Measurements from ENCODE around the gene RELN.

RELN gene

DNA sequence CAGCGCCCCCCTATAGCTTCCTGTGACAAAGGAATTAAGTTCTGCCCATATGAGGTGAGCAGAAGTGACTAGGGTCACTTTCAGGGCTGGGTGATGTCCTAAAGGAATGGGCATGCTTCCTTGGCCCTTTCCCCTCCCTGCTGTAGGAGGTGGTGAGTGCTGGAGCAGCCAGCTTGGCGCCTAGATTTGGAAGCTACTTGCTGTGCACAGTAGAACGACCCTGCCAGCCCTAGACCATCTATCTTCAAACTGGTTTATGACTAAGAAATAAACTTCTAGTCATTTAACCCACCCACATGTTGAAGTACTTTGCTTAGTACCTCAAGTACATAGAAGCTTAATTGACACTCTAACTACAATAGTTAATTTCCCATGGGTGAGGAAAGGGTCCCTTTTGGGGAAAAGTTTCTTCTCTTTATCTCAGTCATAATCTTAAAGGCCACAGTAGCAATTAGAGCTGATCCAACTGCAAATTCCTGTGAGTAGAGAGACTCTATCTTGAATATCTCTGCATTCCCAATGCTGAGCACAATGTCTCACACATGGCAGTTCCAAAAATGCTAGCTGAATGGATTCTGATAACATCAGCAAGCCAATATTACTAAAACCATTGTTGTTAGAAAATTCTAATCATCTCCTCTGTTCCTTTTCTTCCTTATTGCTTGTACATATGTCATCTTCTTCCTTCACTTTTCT, 227.2 kb downstream of the RELN start:
- no peak overlapping the region for H3K27ac ChIP-seq
- TF ChIP-seq, protein P1, sequence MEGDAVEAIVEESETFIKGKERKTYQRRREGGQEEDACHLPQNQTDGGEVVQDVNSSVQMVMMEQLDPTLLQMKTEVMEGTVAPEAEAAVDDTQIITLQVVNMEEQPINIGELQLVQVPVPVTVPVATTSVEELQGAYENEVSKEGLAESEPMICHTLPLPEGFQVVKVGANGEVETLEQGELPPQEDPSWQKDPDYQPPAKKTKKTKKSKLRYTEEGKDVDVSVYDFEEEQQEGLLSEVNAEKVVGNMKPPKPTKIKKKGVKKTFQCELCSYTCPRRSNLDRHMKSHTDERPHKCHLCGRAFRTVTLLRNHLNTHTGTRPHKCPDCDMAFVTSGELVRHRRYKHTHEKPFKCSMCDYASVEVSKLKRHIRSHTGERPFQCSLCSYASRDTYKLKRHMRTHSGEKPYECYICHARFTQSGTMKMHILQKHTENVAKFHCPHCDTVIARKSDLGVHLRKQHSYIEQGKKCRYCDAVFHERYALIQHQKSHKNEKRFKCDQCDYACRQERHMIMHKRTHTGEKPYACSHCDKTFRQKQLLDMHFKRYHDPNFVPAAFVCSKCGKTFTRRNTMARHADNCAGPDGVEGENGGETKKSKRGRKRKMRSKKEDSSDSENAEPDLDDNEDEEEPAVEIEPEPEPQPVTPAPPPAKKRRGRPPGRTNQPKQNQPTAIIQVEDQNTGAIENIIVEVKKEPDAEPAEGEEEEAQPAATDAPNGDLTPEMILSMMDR (IDR thresholded peaks at IDR 0.05) = no peak
- TF ChIP-seq ZFX (IDR thresholded peaks at IDR 0.05; ENCODE audit: borderline replicate concordance) = no peak

DNA sequence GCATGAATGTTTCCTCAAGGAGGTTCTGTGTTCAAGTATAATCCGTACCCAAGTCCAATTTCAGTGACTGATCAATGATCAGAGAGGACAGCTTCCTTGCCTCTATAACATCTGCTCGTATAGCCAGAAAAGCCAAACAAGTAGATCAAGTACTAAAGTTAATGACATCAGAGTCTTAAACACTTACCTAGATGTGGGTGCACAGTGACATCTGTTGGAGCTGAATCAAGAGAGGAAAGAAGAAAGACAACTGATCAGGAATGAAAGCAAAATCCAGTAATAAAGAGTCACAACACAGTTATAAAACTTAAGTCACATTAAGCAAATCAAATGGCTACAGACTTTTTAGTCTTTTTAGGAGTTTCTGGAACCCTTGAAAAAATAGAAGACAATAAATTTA, 236.5 kb downstream of the RELN start:
- H3K27ac ChIP-seq = no peak overlapping the region
- TF ChIP-seq, protein P1 (IDR thresholded peaks at IDR 0.05) = no peak; the same call in 1 of the 2 replicates
- no peak for TF ChIP-seq ZFX (IDR thresholded peaks at IDR 0.05; ENCODE audit: borderline replicate concordance)

DNA sequence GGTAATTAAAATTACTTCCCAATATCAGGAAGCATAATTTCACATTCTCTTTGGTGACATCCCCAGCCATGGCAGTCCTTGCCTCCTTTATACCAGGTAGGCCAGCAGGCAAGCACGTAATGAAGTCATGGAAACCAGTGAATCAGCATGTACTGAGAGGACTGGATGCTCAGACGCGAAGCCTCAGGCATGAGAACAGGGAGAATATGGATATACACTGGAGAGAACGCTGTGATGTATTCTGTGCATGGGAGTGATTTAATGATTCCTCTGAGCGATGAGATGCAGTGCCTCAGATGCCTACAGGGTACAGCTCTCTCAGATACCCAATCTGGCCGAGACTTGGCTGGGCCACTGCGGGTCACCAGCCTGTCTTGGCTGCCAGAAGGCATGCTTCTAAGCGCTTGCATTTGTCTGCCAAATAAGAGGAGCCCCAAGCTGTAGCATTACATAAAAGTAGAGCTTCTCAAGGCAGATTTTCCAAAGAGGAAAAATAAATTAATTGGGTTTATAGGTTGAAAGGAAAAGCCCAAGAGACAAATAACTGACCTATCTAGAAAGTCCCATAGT, 238.1 kb downstream of the RELN start:
- TF ChIP-seq ZFX (IDR thresholded peaks at IDR 0.05; ENCODE audit: borderline replicate concordance) = no peak
- TF ChIP-seq, protein P1 (IDR thresholded peaks at IDR 0.05) = no peak

DNA sequence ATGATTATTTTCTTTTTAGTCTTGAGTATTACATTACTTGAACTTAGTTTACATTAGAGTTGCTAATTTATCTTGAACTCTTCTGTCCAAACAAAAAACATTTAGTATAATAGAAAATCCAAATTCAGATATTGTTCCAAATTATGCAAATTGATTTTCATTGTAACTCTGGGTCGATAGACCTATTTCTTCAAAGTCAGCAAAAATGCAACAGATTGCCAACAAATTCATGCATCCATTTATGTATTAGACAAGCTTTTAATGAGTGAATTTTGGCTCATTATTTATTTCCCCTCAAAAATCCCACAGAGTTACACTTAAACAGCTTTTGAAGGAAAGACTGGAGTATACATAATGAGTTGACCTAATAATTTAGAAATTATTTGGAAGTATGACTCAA, 240.8 kb downstream of the RELN start:
- no peak overlapping the region for H3K27ac ChIP-seq
- no peak for TF ChIP-seq ZFX (IDR thresholded peaks at IDR 0.05; ENCODE audit: borderline replicate concordance)
- TF ChIP-seq, protein P1 (IDR thresholded peaks at IDR 0.05) = no peak

More for the DNA sequence above, 238.1 kb downstream of the RELN start:
- no peak overlapping the region for H3K27ac ChIP-seq

DNA sequence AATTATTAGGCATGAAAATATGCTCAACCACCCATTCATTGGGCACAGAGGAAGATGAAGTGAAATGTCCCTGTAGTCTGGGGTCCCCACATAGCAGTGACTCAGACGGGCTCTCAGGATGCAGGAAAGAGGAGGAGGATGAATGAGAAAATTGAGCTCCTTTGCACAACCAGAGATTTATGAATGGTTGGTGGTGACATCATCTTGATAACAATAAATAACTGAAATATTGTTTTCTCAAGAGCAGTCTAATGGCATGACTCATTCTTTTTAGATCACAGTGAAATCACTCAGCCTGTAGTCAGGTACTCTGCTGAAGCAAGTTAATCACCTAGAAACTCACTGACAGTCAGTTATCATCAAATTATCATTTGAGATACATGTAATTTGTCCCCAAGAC, 254.1 kb downstream of the RELN start:
- H3K27ac ChIP-seq = no peak overlapping the region
- TF ChIP-seq ZFX (IDR thresholded peaks at IDR 0.05; ENCODE audit: borderline replicate concordance) = no peak
- TF ChIP-seq, protein P1 (IDR thresholded peaks at IDR 0.05) = no peak

DNA sequence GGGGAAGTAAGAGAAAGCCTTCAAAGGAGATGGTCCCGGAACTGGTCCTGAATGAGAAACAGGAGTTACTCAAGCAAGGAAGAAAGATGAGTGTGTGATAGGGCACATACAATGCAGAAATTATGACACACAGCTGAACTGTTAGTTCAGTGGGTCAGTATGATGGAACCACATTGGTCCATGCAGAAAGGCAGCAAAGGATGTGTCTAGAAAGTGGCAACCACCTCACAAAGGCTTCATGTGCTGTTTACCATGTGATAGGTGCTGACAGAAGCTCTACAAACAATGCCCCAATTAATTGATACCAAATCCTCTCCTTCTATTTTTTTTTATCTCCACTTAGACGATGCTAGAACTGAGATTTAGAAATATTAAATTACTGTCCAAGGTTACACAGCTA, 258.3 kb downstream of the RELN start:
- no peak overlapping the region for H3K27ac ChIP-seq
- TF ChIP-seq, protein P1 (IDR thresholded peaks at IDR 0.05) = no peak
- no peak for TF ChIP-seq ZFX (IDR thresholded peaks at IDR 0.05; ENCODE audit: borderline replicate concordance)

DNA sequence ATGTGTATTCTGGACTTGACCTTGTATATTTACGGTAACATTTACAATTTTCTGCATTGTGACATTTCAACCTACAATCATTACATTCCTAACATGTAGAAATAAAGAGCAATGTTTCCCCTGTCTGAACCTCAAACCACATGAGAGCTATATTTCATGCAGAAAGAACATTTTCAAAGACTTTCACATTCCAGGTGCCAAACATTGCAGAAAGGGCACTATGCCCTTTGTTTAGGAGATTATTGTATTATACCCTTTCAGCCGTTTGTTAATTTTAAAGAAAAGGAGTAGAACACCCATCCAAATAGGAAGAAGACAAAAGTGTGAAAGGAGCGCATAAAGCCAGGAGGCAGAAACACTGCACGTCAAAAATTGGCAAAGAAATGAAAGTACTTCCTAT, 260.4 kb downstream of the RELN start:
- no peak overlapping the region for H3K27ac ChIP-seq
- TF ChIP-seq, protein P1 (IDR thresholded peaks at IDR 0.05) = no peak
- no peak for TF ChIP-seq ZFX (IDR thresholded peaks at IDR 0.05; ENCODE audit: borderline replicate concordance)

All from 22Rv1 (cell line).